Measurements from ENCODE around the gene POLD2. TPM values are rescaled to one million over a fixed set of nuclear protein-coding genes. Genes with fewer than 3 reads are reported as not detected.
A peak's percentile ranks its signal among the peaks of the same experiment; 100 is the strongest.

The POLD2 gene
- total RNA-seq, 3 donors from 2014 or later, result 38.9 to 49.8 (median 39.7) TPM

GRCh38 chr7:44099669-44100068 is 23.7 kb downstream of the POLD2 start:
- TF ChIP-seq POLR2AphosphoS5 (IDR thresholded peaks at IDR 0.05) (no peak), POLR2A (IDR thresholded peaks at IDR 0.05) (no peak), CTCF (IDR thresholded peaks at IDR 0.05) (no peak)
- Histone ChIP-seq H3K27me3 (no peaks in the 10 kb centered on the region), H3K27ac (no peak overlapping the region), H3K36me3 (no peaks in the 10 kb centered on the region), H3K9me3 (no peaks in the 10 kb centered on the region), H3K4me3 (no peak overlapping the region), H3K4me1 (no peaks in the 10 kb centered on the region)
- intact Hi-C loops (cut with DNase I; ENCODE audit: low total_unique reads), result no loop called here
- no peak for DNase-seq (ENCODE audit: low spot score in 2 of 2)

- intact Hi-C loops (cut with DNase I; ENCODE audit: low total_unique reads), result no loop called here
- Histone ChIP-seq H3K4me3 (no peak overlapping the region), H3K27ac (no peak overlapping the region), H3K4me1 (no peaks in the 10 kb centered on the region), H3K9me3 (no peaks in the 10 kb centered on the region), H3K36me3 (no peaks in the 10 kb centered on the region), H3K27me3 (no peaks in the 10 kb centered on the region)
- TF ChIP-seq CTCF (IDR thresholded peaks at IDR 0.05) (no peak), POLR2A (IDR thresholded peaks at IDR 0.05) (no peak), POLR2AphosphoS5 (IDR thresholded peaks at IDR 0.05) (no peak)
- no peak for DNase-seq (ENCODE audit: low spot score in 2 of 2)
These were observed 25.0 kb downstream of the POLD2 start for GRCh38 chr7:44098092-44099068.

GRCh38 chr7:44097064-44097932 is 26.1 kb downstream of the POLD2 start:
- no peaks in the 10 kb centered on the region for H3K27me3 ChIP-seq
- no peak for DNase-seq (ENCODE audit: low spot score in 2 of 2)
- intact Hi-C loops (cut with DNase I; ENCODE audit: low total_unique reads), result no loop called here
- no peaks in the 10 kb centered on the region for H3K9me3 ChIP-seq
- H3K4me3 ChIP-seq, result no peak overlapping the region
- no peaks in the 10 kb centered on the region for H3K4me1 ChIP-seq
- TF ChIP-seq CTCF (IDR thresholded peaks at IDR 0.05) (no peak), POLR2AphosphoS5 (IDR thresholded peaks at IDR 0.05) (no peak), POLR2A (IDR thresholded peaks at IDR 0.05) (no peak)
- no peak overlapping the region for H3K27ac ChIP-seq
- H3K36me3 ChIP-seq, result no peaks in the 10 kb centered on the region

- Histone ChIP-seq H3K27ac (peak overlapping the region in 1 of 2 donors; percentile 50), H3K36me3 (no peaks in the 10 kb centered on the region), H3K27me3 (no peaks in the 10 kb centered on the region), H3K4me3 (no peak overlapping the region), H3K4me1 (no peaks in the 10 kb centered on the region), H3K9me3 (no peaks in the 10 kb centered on the region)
- DNase-seq (ENCODE audit: low spot score in 2 of 2), result no peak
- intact Hi-C loops (cut with DNase I; ENCODE audit: low total_unique reads), result no loop called here
- TF ChIP-seq POLR2AphosphoS5 (IDR thresholded peaks at IDR 0.05), result no peak
- TF ChIP-seq CTCF (IDR thresholded peaks at IDR 0.05), result no peak
- no peak for TF ChIP-seq POLR2A (IDR thresholded peaks at IDR 0.05)
These were observed 26.9 kb downstream of the POLD2 start for GRCh38 chr7:44096326-44096881.

Measured in breast epithelium (tissue), 4 donors.